GM23338 (cell line): ENCODE data around the gene TMEM94. TPM values are rescaled to one million over a fixed set of nuclear protein-coding genes. Genes with fewer than 3 reads are reported as not detected.
A peak's percentile ranks its signal among the peaks of the same experiment; 100 is the strongest.

ENCODE experiments used
- ATAC-seq: fragments of 200-7000 bp; cut with Tn5 transposase; 3 replicates; pipeline ENCODE4 v1.9.1; 2020
- DNase-seq: peaks from one replicate; pipeline ENCODE4 v3.0.0-alpha.2; 2015; ENCODE audit warnings: low spot score
- H2AFZ ChIP-seq: fragments of 200-600 bp; sonication (generic); 2 replicates; pipeline ENCODE4 v1.8.0; 2016; ENCODE audit warnings: antibody characterized with exemption, mild to moderate bottlenecking, moderate library complexity
- H3F3A ChIP-seq: fragments of 200-600 bp; sonication (generic); replicated peaks from 2 replicates; pipeline ENCODE4 v1.8.0; 2017; ENCODE audit warnings: antibody characterized with exemption, mixed run types, low read depth
- H3K27ac ChIP-seq: fragments of 200-600 bp; sonication (generic); 2 replicates; pipeline ENCODE4 v1.6.1; 2016; ENCODE audit warnings: low read depth
- H3K27me3 ChIP-seq: fragments of 200-600 bp; sonication (generic); 2 replicates; pipeline ENCODE4 v1.8.0; 2016; ENCODE audit warnings: mild to moderate bottlenecking, mixed run types, moderate library complexity; ENCODE audit not compliant: insufficient read depth
- H3K36me3 ChIP-seq: fragments of 200-600 bp; sonication (generic); 2 replicates; pipeline ENCODE4 v1.8.0; 2016; ENCODE audit warnings: mild to moderate bottlenecking; ENCODE audit not compliant: insufficient read depth
- H3K4me1 ChIP-seq: fragments of 200-600 bp; sonication (generic); 2 replicates; pipeline ENCODE4 v1.8.0; 2016; ENCODE audit warnings: mild to moderate bottlenecking, moderate library complexity; ENCODE audit not compliant: insufficient read depth
- H3K4me2 ChIP-seq: fragments of 200-600 bp; sonication (generic); 2 replicates; pipeline ENCODE4 v1.7.1; 2017; ENCODE audit warnings: mixed run types
- H3K4me3 ChIP-seq: fragments of 200-600 bp; sonication (generic); 2 replicates; pipeline ENCODE4 v1.6.1; 2016; ENCODE audit warnings: mixed run types
- H3K79me2 ChIP-seq: fragments of 200-600 bp; sonication (generic); replicated peaks from 2 replicates; pipeline ENCODE4 v1.8.0; 2017; ENCODE audit warnings: mild to moderate bottlenecking; ENCODE audit not compliant: insufficient read depth
- H3K9me2 ChIP-seq: fragments of 200-600 bp; sonication (generic); 2 replicates; pipeline ENCODE4 v1.8.0; 2017; ENCODE audit not compliant: insufficient read depth
- H4K20me1 ChIP-seq: fragments of 200-600 bp; sonication (generic); replicated peaks from 2 replicates; pipeline ENCODE4 v1.8.0; 2017; ENCODE audit warnings: mild to moderate bottlenecking; ENCODE audit not compliant: insufficient read depth
- H3K27ac Mint-ChIP-seq: 2 replicates; pipeline ENCODE4 v1.8.0; 2020; ENCODE audit warnings: inconsistent platforms, mild to moderate bottlenecking, moderate library complexity, mixed read lengths
- H3K27me3 Mint-ChIP-seq: 3 replicates; pipeline ENCODE4 v1.8.0; 2022; ENCODE audit warnings: low read depth, mild to moderate bottlenecking, moderate library complexity, mixed read lengths, inconsistent platforms; ENCODE audit not compliant: insufficient read depth, poor library complexity
- H3K36me3 Mint-ChIP-seq: 3 replicates; pipeline ENCODE4 v1.8.0; 2021; ENCODE audit warnings: low read depth, mild to moderate bottlenecking, inconsistent platforms, moderate library complexity, mixed read lengths
- H3K4me1 Mint-ChIP-seq: 3 replicates; pipeline ENCODE4 v1.8.0; 2020; ENCODE audit warnings: mild to moderate bottlenecking, inconsistent platforms, mixed read lengths
- H3K4me3 Mint-ChIP-seq: 3 replicates; pipeline ENCODE4 v1.8.0; 2021; ENCODE audit warnings: moderate library complexity, mild to moderate bottlenecking, inconsistent platforms, mixed read lengths
- H3K9me3 Mint-ChIP-seq: 3 replicates; pipeline ENCODE4 v1.8.0; 2020; ENCODE audit warnings: moderate library complexity, mild to moderate bottlenecking, inconsistent platforms, mixed read lengths
- CREB1 ChIP-seq: fragments of 250-450 bp; sonication (Bioruptor Pico); IDR thresholded peaks from 2 replicates; pipeline ENCODE4 v1.5.0; 2020; ENCODE audit warnings: low read depth, mild to moderate bottlenecking, moderate library complexity
- CTCF ChIP-seq, 2 experiments: fragments of 200-600 bp in 1 of 2; sonication (generic) in 1 of 2; conservative IDR thresholded peaks; 2 replicates each; pipeline versions ENCODE4 v1.5.1 to v1.6.1; 2016 to 2017; ENCODE audit warnings: antibody characterized with exemption in 2 of 2, low read depth in 2 of 2, mild to moderate bottlenecking in 2 of 2, moderate library complexity in 1 of 2
- ETS1 ChIP-seq: IDR thresholded peaks from 2 replicates; pipeline ENCODE4 v1.6.1; 2016; ENCODE audit warnings: antibody characterized with exemption
- EZH2phosphoT487 ChIP-seq: fragments of 200-600 bp; sonication (generic); IDR thresholded peaks from one replicate; pipeline ENCODE4 v1.8.1; 2018; ENCODE audit warnings: antibody characterized with exemption; ENCODE audit not compliant: unreplicated experiment
- JUNB ChIP-seq: IDR thresholded peaks from one replicate; pipeline ENCODE4 v1.6.1; 2016; ENCODE audit warnings: antibody characterized with exemption; ENCODE audit not compliant: unreplicated experiment
- NANOG ChIP-seq: IDR thresholded peaks from 2 replicates; pipeline ENCODE4 v1.6.1; 2016; ENCODE audit warnings: antibody characterized with exemption, borderline replicate concordance
- POLR2AphosphoS5 ChIP-seq: IDR thresholded peaks from 2 replicates; pipeline ENCODE4 v1.6.1; 2016; ENCODE audit warnings: antibody characterized with exemption, low read depth
- STAT1 ChIP-seq: IDR thresholded peaks from one replicate; pipeline ENCODE4 v1.6.1; 2016; ENCODE audit warnings: antibody characterized with exemption; ENCODE audit not compliant: unreplicated experiment
- ZNF114 ChIP-seq: fragments of 250-450 bp; sonication (Bioruptor Pico); IDR thresholded peaks from 2 replicates; pipeline ENCODE4 v1.5.0; 2020; ENCODE audit warnings: mild to moderate bottlenecking, moderate library complexity
- ZNF331 ChIP-seq: fragments of 250-450 bp; sonication (Bioruptor Pico); IDR thresholded peaks from 2 replicates; pipeline ENCODE4 v1.5.0; 2020; ENCODE audit warnings: low read depth, mild to moderate bottlenecking, moderate library complexity
- polyA plus RNA-seq: library from polyadenylated mRNA; unstranded; fragments of >200 nt; fragmentation: Nextera tagmentation; extraction: Ambion mirVana; gene quantifications from 2 replicates; pipeline ENCODE4 v1.2.1, GENCODE V29; 2016
- total RNA-seq: library from RNA; depleted of rRNA; stranded (reverse); fragments of >200 nt; shearing (Covaris generic); gene quantifications from 2 replicates; pipeline ENCODE4 v1.2.3, GENCODE V29; 2014

Gene TMEM94
- total and polyA plus RNA-seq, 2 experiments from 2014 or later: 24.0 to 66.0 TPM

- TF ChIP-seq CTCF (conservative IDR thresholded peaks at IDR 0.05; ENCODE audit: low read depth in 2 of 2) (no peak), EZH2phosphoT487 (no peak), JUNB (no peak)
These were observed 407 bp upstream of the TMEM94 start (continued) for GRCh38 chr17:75456039-75456416.

- peak overlapping the region; percentile 61 for H3K4me3 ChIP-seq
- peak; percentile 67 for ATAC-seq
- DNase-seq: peak; percentile 82
- no peaks in the 10 kb centered on the region for H4K20me1 ChIP-seq
- peak overlapping the region; percentile 70 for H3K27ac ChIP-seq
- peaks cover 4% of the 10 kb centered on the region for H3K27me3 Mint-ChIP-seq
- H3K36me3 Mint-ChIP-seq: no peaks in the 10 kb centered on the region
- H3K4me1 ChIP-seq: peaks cover 8% of the 10 kb centered on the region
- peak overlapping the region; percentile 97 for H3K27ac Mint-ChIP-seq
- H3K4me1 Mint-ChIP-seq: peaks cover 12% of the 10 kb centered on the region
- H3K9me3 Mint-ChIP-seq: no peaks in the 10 kb centered on the region
- no peaks in the 10 kb centered on the region for H3K36me3 ChIP-seq
- peak overlapping the region; percentile 23; the same call in 1 of the 2 replicates for H2AFZ ChIP-seq
- no peaks in the 10 kb centered on the region for H3F3A ChIP-seq
- H3K79me2 ChIP-seq: peaks cover 12% of the 10 kb centered on the region
- no peaks in the 10 kb centered on the region for H3K9me2 ChIP-seq
- TF ChIP-seq NANOG: no peak
- no peak for TF ChIP-seq ZNF331
- TF ChIP-seq EZH2phosphoT487: no peak
- peak; percentile 76 for TF ChIP-seq POLR2AphosphoS5
- no peak for TF ChIP-seq STAT1
- peak overlapping the region; percentile 88 for H3K4me3 Mint-ChIP-seq
- H3K27me3 ChIP-seq: no peaks in the 10 kb centered on the region
- peak overlapping the region; percentile 85 for H3K4me2 ChIP-seq
These were observed 716 bp downstream of the TMEM94 start for GRCh38 chr17:75457047-75457654.

GRCh38 chr17:75459246-75459589 is 2.8 kb downstream of the TMEM94 start:
- no peak for ATAC-seq
- H3K4me1 Mint-ChIP-seq: peaks cover 12% of the 10 kb centered on the region
- Histone ChIP-seq H3K4me3 (no peak overlapping the region), H2AFZ (no peak overlapping the region), H3K79me2 (peaks cover 16% of the 10 kb centered on the region), H3F3A (no peaks in the 10 kb centered on the region), H3K27ac (no peak overlapping the region; the same call in 1 of the 2 replicates), H3K4me2 (no peak overlapping the region), H3K4me1 (peaks cover 8% of the 10 kb centered on the region), H3K36me3 (no peaks in the 10 kb centered on the region), H3K27me3 (no peaks in the 10 kb centered on the region), H3K9me2 (no peaks in the 10 kb centered on the region), H4K20me1 (no peaks in the 10 kb centered on the region; the same call in 1 of the 2 replicates)
- no peak overlapping the region for H3K4me3 Mint-ChIP-seq
- no peaks in the 10 kb centered on the region for H3K9me3 Mint-ChIP-seq
- no peak overlapping the region for H3K27ac Mint-ChIP-seq
- TF ChIP-seq EZH2phosphoT487 (no peak), ETS1 (no peak), JUNB (no peak), CREB1 (no peak), ZNF114 (CRISPR knock-in tag) (no peak), CTCF (conservative IDR thresholded peaks at IDR 0.05; ENCODE audit: low read depth in 2 of 2) (no peak), STAT1 (no peak)
- H3K27me3 Mint-ChIP-seq: no peaks in the 10 kb centered on the region
- no peaks in the 10 kb centered on the region for H3K36me3 Mint-ChIP-seq
- DNase-seq: no peak
